MM.1S (cell line): ENCODE results near the gene CGRRF1.

Experiments used
- EZH2phosphoT487 ChIP-seq: fragments of 300-600 bp; sonication (generic); IDR thresholded peaks from 2 replicates; pipeline ENCODE4 v1.6.1; 2018; ENCODE audit warnings: antibody characterized with exemption, low read length
- TF ChIP-seq, protein P1 (sequence below): fragments of 300-600 bp; sonication (generic); IDR thresholded peaks from 2 replicates; pipeline ENCODE4 v1.5.1; 2016; ENCODE audit warnings: antibody characterized with exemption, low read length, mixed read lengths

DNA sequence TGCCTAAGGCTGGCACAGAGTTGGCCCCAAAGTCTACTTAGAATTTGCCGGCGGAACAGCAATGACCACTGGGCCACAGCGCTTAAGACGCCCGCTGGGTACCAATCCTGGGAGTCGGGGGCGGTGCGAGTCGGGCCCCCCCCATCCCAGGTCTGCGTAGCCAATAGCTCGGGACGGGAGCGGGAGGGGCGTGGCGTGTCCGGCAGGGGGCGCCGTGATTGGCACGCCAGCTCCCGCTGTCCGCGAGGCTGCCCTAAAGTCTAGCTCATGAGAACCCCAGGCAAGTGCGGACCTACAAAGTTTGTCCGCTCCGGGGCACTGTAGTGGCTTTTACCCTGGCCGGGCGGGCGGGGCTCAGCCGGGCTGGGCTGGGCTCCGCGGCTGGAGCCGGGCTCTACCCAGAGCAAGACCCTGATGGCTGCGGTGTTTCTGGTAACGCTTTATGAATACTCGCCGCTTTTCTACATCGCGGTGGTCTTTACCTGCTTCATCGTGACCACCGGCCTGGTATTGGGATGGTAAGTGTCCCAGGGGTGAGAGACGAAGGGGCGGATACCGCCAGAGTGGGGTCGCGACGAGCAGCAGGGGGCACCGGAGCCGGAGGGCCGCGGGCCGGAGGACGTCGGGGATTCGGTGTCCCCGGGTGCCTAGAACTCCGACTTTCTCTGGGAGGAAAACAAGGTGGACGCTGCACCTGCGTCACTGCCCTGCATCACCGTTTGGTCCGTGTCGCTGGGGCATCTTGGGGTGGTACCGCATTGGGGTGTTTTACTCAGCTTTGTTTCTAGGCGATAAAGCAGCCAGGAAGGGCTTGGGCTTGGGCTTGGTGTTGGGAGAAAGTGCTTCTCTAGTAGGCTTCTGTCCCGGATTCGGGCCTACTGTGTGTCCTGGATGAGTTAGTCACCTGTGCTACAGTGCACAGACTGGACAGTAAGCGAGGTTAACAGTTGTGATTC is at the start of gene CGRRF1:
- TF ChIP-seq, protein P1, sequence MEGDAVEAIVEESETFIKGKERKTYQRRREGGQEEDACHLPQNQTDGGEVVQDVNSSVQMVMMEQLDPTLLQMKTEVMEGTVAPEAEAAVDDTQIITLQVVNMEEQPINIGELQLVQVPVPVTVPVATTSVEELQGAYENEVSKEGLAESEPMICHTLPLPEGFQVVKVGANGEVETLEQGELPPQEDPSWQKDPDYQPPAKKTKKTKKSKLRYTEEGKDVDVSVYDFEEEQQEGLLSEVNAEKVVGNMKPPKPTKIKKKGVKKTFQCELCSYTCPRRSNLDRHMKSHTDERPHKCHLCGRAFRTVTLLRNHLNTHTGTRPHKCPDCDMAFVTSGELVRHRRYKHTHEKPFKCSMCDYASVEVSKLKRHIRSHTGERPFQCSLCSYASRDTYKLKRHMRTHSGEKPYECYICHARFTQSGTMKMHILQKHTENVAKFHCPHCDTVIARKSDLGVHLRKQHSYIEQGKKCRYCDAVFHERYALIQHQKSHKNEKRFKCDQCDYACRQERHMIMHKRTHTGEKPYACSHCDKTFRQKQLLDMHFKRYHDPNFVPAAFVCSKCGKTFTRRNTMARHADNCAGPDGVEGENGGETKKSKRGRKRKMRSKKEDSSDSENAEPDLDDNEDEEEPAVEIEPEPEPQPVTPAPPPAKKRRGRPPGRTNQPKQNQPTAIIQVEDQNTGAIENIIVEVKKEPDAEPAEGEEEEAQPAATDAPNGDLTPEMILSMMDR = no peak; the same call in 1 of the 2 replicates
- no peak for TF ChIP-seq EZH2phosphoT487
